ENCODE measurements around the gene ZCCHC10.

DNA sequence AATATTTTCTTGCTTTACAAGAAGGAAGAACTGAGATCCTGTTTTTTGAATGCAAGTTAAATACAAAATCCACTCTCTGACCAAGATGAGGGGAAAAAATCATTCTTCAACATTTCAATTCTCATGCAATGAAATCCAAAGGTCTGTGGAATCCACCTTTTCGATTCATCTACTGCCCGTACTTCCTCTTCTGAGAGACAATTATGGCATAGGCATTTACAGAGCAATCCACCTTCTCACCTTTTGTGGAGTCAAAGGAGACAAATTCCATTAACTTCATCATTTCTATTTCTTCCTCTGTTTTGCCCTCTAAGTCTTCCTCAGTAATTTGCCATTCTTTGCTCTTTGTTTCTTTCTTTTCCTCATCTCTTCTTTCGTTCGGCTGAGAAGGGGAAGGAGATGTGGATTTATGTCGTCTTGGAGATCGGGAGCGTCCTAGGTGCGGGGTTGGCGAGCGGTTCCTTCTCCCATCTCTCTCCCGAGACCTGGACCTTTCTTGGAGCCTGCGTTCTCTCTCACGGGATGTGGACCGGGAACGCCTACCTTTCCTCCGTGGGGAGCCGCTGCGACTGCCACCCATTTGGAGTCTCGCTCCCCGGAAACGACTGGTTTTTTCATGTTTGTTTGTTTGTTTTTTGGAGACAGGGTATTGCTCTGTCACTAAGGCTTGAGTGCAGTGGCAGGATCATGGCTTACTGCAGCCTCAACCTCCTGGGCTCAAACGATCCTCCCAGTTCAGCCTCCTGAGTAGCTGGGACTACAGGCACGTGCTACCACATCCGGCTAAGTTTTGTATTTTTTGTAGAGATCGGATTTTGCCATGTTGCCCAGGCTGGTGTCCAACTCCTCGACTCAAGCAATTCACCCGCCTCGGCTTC, 38.6 kb downstream of the ZCCHC10 start:
- TF ChIP-seq, protein P1, sequence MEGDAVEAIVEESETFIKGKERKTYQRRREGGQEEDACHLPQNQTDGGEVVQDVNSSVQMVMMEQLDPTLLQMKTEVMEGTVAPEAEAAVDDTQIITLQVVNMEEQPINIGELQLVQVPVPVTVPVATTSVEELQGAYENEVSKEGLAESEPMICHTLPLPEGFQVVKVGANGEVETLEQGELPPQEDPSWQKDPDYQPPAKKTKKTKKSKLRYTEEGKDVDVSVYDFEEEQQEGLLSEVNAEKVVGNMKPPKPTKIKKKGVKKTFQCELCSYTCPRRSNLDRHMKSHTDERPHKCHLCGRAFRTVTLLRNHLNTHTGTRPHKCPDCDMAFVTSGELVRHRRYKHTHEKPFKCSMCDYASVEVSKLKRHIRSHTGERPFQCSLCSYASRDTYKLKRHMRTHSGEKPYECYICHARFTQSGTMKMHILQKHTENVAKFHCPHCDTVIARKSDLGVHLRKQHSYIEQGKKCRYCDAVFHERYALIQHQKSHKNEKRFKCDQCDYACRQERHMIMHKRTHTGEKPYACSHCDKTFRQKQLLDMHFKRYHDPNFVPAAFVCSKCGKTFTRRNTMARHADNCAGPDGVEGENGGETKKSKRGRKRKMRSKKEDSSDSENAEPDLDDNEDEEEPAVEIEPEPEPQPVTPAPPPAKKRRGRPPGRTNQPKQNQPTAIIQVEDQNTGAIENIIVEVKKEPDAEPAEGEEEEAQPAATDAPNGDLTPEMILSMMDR (IDR thresholded peaks at IDR 0.05) = no peak
- no peak for TF ChIP-seq EP300 (IDR thresholded peaks at IDR 0.05)
